ENCODE results near the gene SIRT4.
A peak's percentile ranks its signal among the peaks of the same experiment; 100 is the strongest.

SIRT4 gene

DNA sequence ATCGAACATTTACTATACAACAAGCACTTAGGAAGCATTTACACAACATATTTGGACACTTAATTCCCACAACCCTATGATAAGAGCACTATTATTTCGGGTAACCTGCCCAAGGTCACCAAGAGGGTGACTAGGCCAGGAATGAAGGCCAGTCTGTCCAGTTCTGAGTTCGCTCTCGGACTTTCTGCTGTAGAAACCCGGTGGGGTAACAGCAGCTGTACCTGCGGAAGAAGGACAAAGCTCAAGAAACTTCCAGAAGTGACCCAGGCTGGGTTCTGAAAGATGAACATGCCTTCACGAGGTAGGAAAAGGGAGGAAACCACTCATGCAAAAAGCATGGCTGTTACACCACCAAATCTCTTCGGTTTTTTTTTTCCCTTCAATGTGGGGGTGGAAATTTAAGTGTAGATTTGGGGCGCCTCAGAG, 14.7 kb downstream of the SIRT4 start:
- Histone ChIP-seq H3K23ac (ENCODE audit: low read length) (no peak overlapping the region), H3K9ac (ENCODE audit: low read length) (peak overlapping the region; percentile 85), H3K36me3 (ENCODE audit: control insufficient read depth, insufficient read depth, low read length) (no peaks in the 10 kb centered on the region), H4K8ac (ENCODE audit: low read depth, low read length) (peak overlapping the region; percentile 84), H3K79me1 (ENCODE audit: low read length) (no peaks in the 10 kb centered on the region), H2BK120ac (ENCODE audit: low read depth, low read length) (no peak overlapping the region), H3K18ac (ENCODE audit: low read length) (peak overlapping the region; percentile 30), H3K79me2 (ENCODE audit: control insufficient read depth, insufficient read depth, low read length) (no peaks in the 10 kb centered on the region), H3K4me1 (ENCODE audit: control insufficient read depth, low read depth, low read length) (peaks cover 2% of the 10 kb centered on the region), H3K4ac (ENCODE audit: low read depth, low read length) (no peak overlapping the region), H3K27me3 (ENCODE audit: insufficient read depth, low read length, poor library complexity) (no peaks in the 10 kb centered on the region), H4K5ac (ENCODE audit: low read length) (no peak overlapping the region), H3K4me3 (ENCODE audit: low read length) (no peak overlapping the region), H2BK15ac (replicated peaks; ENCODE audit: low read depth) (no peak overlapping the region), H3K56ac (ENCODE audit: low read length) (peak overlapping the region; percentile 97), H2BK5ac (ENCODE audit: low read length) (no peak overlapping the region), H3K4me2 (ENCODE audit: low read length) (peak overlapping the region; percentile 85), H3K27ac (ENCODE audit: low read depth, low read length) (peak overlapping the region; percentile 39), H2AK5ac (ENCODE audit: low read length) (no peak overlapping the region)
- WGBS (ENCODE audit: extremely low coverage, insufficient coverage, low lambda C conversion rate): no CpG with 5 or more reads among the region's 9 CpGs
- DNase-seq: peak; percentile 27

DNA sequence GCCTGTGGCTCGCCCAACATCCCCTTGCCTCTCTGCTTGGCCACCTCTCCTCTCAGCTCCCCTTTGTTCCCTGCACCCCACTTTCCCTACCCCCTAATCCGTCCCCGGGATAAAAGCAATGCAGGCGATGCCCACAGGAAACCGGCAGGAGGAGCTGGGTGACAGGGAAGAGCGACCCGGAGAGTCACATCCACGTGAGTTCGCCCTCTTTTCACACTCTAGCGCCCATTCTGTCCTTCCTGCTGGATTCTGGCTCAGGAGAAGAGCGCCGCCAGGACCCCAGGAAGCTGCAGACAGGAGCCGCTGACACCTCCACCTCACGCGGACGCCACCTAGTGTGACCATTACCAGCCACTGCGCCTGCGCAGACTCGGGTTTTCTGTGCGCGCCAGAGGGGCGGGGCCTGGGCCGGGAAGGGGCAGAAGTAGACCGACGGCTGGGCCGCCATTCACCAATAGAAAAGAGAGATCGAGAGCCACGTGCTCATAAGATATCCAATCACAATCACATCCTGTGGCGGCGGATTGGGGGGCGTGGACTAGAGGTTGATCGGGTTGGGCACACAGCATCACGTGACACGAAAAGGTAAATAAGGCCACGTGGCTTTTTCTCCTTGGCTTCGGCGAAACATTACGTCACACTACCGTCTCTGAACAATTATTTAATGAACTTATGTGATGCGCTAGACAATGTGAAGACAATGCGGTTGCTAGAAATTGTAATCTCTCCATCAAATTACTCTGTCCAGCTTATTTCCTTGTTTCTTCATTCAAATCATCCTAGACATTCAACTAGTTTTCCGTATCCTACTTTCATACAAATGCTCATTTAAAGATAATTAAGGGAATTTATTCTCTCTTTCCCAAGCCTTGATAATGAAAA, 15.3 kb downstream of the SIRT4 start:
- Histone ChIP-seq H3K27me3 (ENCODE audit: insufficient read depth, low read length, poor library complexity) (no peaks in the 10 kb centered on the region), H2BK15ac (replicated peaks; ENCODE audit: low read depth) (no peak overlapping the region)
- no CpG with 5 or more reads among the region's 42 CpGs for WGBS (ENCODE audit: extremely low coverage, insufficient coverage, low lambda C conversion rate)

DNA sequence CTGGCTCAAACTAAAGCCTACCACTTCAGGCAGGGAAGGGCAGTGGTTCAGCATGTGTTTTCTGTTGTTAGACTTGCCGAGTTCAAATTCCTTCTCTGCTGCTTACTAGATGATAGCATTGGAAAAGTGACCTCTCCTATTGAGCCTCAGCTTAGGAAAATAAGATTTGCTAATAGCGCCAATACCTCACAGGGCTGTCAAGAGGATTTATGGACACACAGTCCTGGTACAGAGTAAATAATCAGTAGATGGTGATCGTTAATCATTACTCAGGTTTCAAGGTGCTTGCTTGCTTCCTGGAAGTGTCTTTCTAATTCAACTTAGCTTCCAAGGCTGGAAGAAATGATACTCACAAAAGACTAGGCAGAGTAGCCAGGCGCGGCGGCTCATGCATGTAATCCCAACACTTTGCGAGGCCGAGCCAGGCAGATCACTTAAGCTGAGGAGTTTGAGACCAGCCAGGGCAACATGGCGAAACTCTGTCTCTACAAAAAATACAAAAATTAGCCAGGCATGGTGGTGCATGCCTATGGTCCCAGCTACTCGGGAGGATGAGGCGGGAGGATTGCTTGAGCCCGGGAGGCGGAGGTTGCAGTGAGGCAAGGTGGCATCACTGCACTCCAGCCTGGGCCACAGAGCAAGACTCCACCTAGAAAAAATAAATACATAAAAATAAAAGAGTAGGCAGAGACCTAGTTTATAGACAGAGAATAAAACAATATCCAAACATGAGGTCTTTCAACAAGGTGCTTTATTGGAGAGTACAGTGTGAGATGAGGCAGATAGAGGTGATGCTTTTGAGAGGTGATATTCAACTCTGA, 19.5 kb downstream of the SIRT4 start:
- Histone ChIP-seq H3K27ac (ENCODE audit: low read depth, low read length) (no peak overlapping the region), H2AK5ac (ENCODE audit: low read length) (no peak overlapping the region), H3K4me3 (ENCODE audit: low read length) (no peak overlapping the region), H3K27me3 (ENCODE audit: insufficient read depth, low read length, poor library complexity) (no peaks in the 10 kb centered on the region), H3K9ac (ENCODE audit: low read length) (no peak overlapping the region), H2BK5ac (ENCODE audit: low read length) (no peak overlapping the region), H3K4ac (ENCODE audit: low read depth, low read length) (no peak overlapping the region), H3K23ac (ENCODE audit: low read length) (no peak overlapping the region), H3K4me1 (ENCODE audit: control insufficient read depth, low read depth, low read length) (peaks cover 2% of the 10 kb centered on the region), H3K56ac (ENCODE audit: low read length) (no peak overlapping the region), H2BK120ac (ENCODE audit: low read depth, low read length) (no peak overlapping the region), H3K79me2 (ENCODE audit: control insufficient read depth, insufficient read depth, low read length) (no peaks in the 10 kb centered on the region), H3K36me3 (ENCODE audit: control insufficient read depth, insufficient read depth, low read length) (no peaks in the 10 kb centered on the region), H2BK15ac (replicated peaks; ENCODE audit: low read depth) (no peak overlapping the region), H4K5ac (ENCODE audit: low read length) (no peak overlapping the region), H3K4me2 (ENCODE audit: low read length) (no peak overlapping the region), H4K8ac (ENCODE audit: low read depth, low read length) (no peak overlapping the region), H3K18ac (ENCODE audit: low read length) (no peak overlapping the region), H3K79me1 (ENCODE audit: low read length) (no peaks in the 10 kb centered on the region)
- DNase-seq: no peak
- WGBS (ENCODE audit: extremely low coverage, insufficient coverage, low lambda C conversion rate): no CpG with 5 or more reads among the region's 13 CpGs

More for the DNA sequence above, 15.3 kb downstream of the SIRT4 start:
- Histone ChIP-seq H3K79me2 (ENCODE audit: control insufficient read depth, insufficient read depth, low read length) (no peaks in the 10 kb centered on the region), H3K9ac (ENCODE audit: low read length) (peak overlapping the region; percentile 85), H2AK5ac (ENCODE audit: low read length) (no peak overlapping the region), H3K36me3 (ENCODE audit: control insufficient read depth, insufficient read depth, low read length) (no peaks in the 10 kb centered on the region), H3K4me1 (ENCODE audit: control insufficient read depth, low read depth, low read length) (peaks cover 2% of the 10 kb centered on the region), H4K8ac (ENCODE audit: low read depth, low read length) (peak overlapping the region; percentile 84), H3K4me3 (ENCODE audit: low read length) (peak overlapping the region; percentile 59), H2BK5ac (ENCODE audit: low read length) (peak overlapping the region; percentile 54), H3K4me2 (ENCODE audit: low read length) (peak overlapping the region; percentile 85), H3K23ac (ENCODE audit: low read length) (no peak overlapping the region), H3K56ac (ENCODE audit: low read length) (peak overlapping the region; percentile 97), H3K4ac (ENCODE audit: low read depth, low read length) (no peak overlapping the region), H3K27ac (ENCODE audit: low read depth, low read length) (peak overlapping the region; percentile 39), H4K5ac (ENCODE audit: low read length) (no peak overlapping the region), H3K18ac (ENCODE audit: low read length) (peak overlapping the region; percentile 30), H3K79me1 (ENCODE audit: low read length) (no peaks in the 10 kb centered on the region), H2BK120ac (ENCODE audit: low read depth, low read length) (no peak overlapping the region)
- DNase-seq: peak; percentile 100

DNA sequence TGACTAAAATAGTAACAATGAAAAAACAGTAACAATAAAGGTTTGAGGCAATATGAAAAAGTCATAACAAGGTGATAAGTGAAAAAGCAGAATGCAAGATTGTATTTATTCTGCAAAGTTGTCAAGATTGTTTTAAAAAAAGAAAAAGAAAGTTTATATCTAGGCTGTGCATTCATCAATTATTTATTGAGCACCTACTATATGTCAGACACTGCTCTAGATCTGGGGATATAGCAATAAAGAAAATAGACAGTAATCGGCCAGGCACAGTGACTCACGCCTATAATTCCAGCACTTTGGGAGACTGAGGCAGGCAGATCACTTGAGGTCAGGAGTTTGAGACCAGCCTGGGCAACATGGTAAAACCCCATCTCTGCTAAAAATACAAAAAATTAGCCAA, 21.7 kb downstream of the SIRT4 start:
- no peak overlapping the region for H3K4me3 ChIP-seq (ENCODE audit: low read length)
- no peaks in the 10 kb centered on the region for H3K79me1 ChIP-seq (ENCODE audit: low read length)

DNA sequence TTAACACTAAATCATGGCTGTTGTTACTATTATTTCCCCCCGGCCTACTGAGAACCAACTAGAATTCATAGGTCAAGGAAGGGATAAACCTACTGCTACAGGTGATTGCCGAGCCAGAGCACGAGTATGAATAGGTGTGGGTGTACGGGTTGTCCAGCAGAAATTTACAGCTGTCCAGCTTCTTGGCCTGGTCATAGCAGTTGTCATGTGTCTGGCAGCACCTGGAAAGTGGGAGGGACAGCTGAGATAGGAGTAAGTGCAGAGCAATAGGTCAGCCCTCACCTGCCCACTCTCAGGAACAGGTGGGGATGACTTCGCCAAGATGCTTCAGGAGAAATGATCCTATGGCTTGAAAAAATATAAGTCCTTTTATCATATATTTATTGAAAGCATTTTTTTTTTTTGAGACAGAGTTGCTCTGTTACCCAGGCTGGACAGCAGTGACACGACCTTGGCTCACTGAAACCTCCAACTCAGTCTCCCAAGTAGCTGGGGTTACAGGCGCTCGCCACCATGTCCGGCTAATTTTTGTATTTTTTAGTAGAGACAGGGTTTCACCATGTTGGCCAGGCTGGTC, 22.8 kb downstream of the SIRT4 start:
- WGBS (ENCODE audit: extremely low coverage, insufficient coverage, low lambda C conversion rate): no CpG with 5 or more reads among the region's 9 CpGs
- Histone ChIP-seq H3K27ac (ENCODE audit: low read depth, low read length) (no peak overlapping the region), H3K79me1 (ENCODE audit: low read length) (no peaks in the 10 kb centered on the region), H3K27me3 (ENCODE audit: insufficient read depth, low read length, poor library complexity) (no peaks in the 10 kb centered on the region), H3K23ac (ENCODE audit: low read length) (no peak overlapping the region), H2BK15ac (replicated peaks; ENCODE audit: low read depth) (no peak overlapping the region), H3K56ac (ENCODE audit: low read length) (no peak overlapping the region), H4K5ac (ENCODE audit: low read length) (no peak overlapping the region), H3K9ac (ENCODE audit: low read length) (no peak overlapping the region), H4K8ac (ENCODE audit: low read depth, low read length) (no peak overlapping the region), H3K79me2 (ENCODE audit: control insufficient read depth, insufficient read depth, low read length) (no peaks in the 10 kb centered on the region), H3K4me2 (ENCODE audit: low read length) (no peak overlapping the region), H2BK120ac (ENCODE audit: low read depth, low read length) (no peak overlapping the region), H2BK5ac (ENCODE audit: low read length) (no peak overlapping the region), H3K4ac (ENCODE audit: low read depth, low read length) (no peak overlapping the region), H3K18ac (ENCODE audit: low read length) (no peak overlapping the region), H2AK5ac (ENCODE audit: low read length) (no peak overlapping the region), H3K4me3 (ENCODE audit: low read length) (no peak overlapping the region), H3K36me3 (ENCODE audit: control insufficient read depth, insufficient read depth, low read length) (no peaks in the 10 kb centered on the region), H3K4me1 (ENCODE audit: control insufficient read depth, low read depth, low read length) (no peaks in the 10 kb centered on the region)
- no peak for DNase-seq

More for the DNA sequence above, 21.7 kb downstream of the SIRT4 start:
- Histone ChIP-seq H3K4me2 (ENCODE audit: low read length) (no peak overlapping the region), H2BK5ac (ENCODE audit: low read length) (no peak overlapping the region), H2BK15ac (replicated peaks; ENCODE audit: low read depth) (no peak overlapping the region), H3K4ac (ENCODE audit: low read depth, low read length) (no peak overlapping the region), H3K27me3 (ENCODE audit: insufficient read depth, low read length, poor library complexity) (no peaks in the 10 kb centered on the region), H3K23ac (ENCODE audit: low read length) (no peak overlapping the region), H3K27ac (ENCODE audit: low read depth, low read length) (no peak overlapping the region), H4K8ac (ENCODE audit: low read depth, low read length) (no peak overlapping the region), H4K5ac (ENCODE audit: low read length) (no peak overlapping the region), H3K4me1 (ENCODE audit: control insufficient read depth, low read depth, low read length) (no peaks in the 10 kb centered on the region), H3K36me3 (ENCODE audit: control insufficient read depth, insufficient read depth, low read length) (no peaks in the 10 kb centered on the region), H3K9ac (ENCODE audit: low read length) (no peak overlapping the region), H2BK120ac (ENCODE audit: low read depth, low read length) (no peak overlapping the region), H3K56ac (ENCODE audit: low read length) (no peak overlapping the region), H3K79me2 (ENCODE audit: control insufficient read depth, insufficient read depth, low read length) (no peaks in the 10 kb centered on the region), H3K18ac (ENCODE audit: low read length) (no peak overlapping the region), H2AK5ac (ENCODE audit: low read length) (no peak overlapping the region)
- WGBS (ENCODE audit: extremely low coverage, insufficient coverage, low lambda C conversion rate): no CpG with 5 or more reads among the region's 2 CpGs
- no peak for DNase-seq
